ENCODE data around the gene ACHE. TPM values are rescaled to one million over a fixed set of nuclear protein-coding genes. Genes with fewer than 3 reads are reported as not detected.
"Not testable (repeated sequence)": the region's sequence is repeated elsewhere in the genome, so short reads cannot be mapped to it uniquely, and the experiment has no call there.

The ACHE gene
- total RNA-seq, result 1 to 10 TPM in 2 of 3 donors, under 1 TPM in 1; 0.64 to 4.3 (median 3.2) TPM

DNA sequence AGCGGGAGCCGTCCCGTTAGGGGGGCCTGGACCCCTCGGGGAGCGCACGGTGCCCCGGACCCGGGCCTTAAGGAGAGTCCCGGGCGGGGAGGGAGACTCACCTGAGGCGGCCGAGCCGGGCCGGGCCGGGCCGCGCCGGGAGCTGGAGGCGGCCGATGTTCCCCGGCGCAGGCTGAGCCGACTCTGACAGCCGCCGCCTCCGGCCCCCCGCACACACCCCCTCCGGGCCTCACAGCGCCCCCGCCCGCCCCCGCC is at the start of gene ACHE:
ACHE (minus strand) TSS at position 188 of the 255 bp plus-strand sequence. CDS start 1,656 bp downstream, outside the sequence.
- Histone ChIP-seq H3K4me3 (peak within 1 kb of the TSS; percentile 35 to 67 (median 58)), H3K9me3 (no peaks in the 10 kb centered on the region), H3K27me3 (peaks cover 4 to 40% of the 10 kb centered on the region in 2 donors), H3K4me1 (peaks cover 0 to 6% of the 10 kb centered on the region in 2 donors), H3K36me3 (no peaks in the 10 kb centered on the region), H3K27ac (peak within 1 kb of the TSS; percentile 0 to 29)
- DNase-seq (ENCODE audit: low spot score in 2 of 2), result no peak
- intact Hi-C loops (cut with DNase I; ENCODE audit: low total_unique reads), result loop anchor here (5.0 kb wide), 1 partner anchor 162 kb away; no protein-coding TSS in a partner anchor
- TF ChIP-seq POLR2AphosphoS5 (IDR thresholded peaks at IDR 0.05) (no peak), POLR2A (IDR thresholded peaks at IDR 0.05) (no peak)
- TF ChIP-seq, protein P1, sequence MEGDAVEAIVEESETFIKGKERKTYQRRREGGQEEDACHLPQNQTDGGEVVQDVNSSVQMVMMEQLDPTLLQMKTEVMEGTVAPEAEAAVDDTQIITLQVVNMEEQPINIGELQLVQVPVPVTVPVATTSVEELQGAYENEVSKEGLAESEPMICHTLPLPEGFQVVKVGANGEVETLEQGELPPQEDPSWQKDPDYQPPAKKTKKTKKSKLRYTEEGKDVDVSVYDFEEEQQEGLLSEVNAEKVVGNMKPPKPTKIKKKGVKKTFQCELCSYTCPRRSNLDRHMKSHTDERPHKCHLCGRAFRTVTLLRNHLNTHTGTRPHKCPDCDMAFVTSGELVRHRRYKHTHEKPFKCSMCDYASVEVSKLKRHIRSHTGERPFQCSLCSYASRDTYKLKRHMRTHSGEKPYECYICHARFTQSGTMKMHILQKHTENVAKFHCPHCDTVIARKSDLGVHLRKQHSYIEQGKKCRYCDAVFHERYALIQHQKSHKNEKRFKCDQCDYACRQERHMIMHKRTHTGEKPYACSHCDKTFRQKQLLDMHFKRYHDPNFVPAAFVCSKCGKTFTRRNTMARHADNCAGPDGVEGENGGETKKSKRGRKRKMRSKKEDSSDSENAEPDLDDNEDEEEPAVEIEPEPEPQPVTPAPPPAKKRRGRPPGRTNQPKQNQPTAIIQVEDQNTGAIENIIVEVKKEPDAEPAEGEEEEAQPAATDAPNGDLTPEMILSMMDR (IDR thresholded peaks at IDR 0.05), result no peak

DNA sequence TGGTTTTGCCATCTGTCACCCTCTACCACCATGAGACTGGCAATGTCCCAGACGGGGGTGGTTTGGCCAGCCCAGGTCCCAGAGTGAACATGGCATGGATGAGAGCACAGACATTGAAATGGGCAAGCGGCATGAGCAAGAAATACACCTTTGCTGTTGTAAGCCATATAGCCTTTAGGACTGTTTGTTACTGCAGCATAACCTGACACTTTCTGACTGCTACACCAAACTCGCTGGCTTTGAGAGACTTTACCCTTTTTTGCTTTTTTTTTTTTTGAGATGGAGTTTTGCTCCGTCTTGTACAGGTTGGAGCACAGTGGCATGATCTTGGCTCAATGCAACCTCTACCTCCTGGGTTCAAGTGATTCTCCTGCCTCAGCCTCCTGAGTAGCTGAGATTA is 48.5 kb upstream of the ACHE start:
- no peak overlapping the region for H3K4me3 ChIP-seq
- no peaks in the 10 kb centered on the region for H3K4me1 ChIP-seq
- H3K36me3 ChIP-seq, result no peaks in the 10 kb centered on the region
- intact Hi-C loops (cut with DNase I; ENCODE audit: low total_unique reads), result no loop called here
- H3K27ac ChIP-seq, result no peak overlapping the region
- no peaks in the 10 kb centered on the region for H3K9me3 ChIP-seq
- no peak for TF ChIP-seq POLR2A (IDR thresholded peaks at IDR 0.05)
- TF ChIP-seq POLR2AphosphoS5 (IDR thresholded peaks at IDR 0.05), result no peak
- TF ChIP-seq, protein P1 (IDR thresholded peaks at IDR 0.05), result no peak
- H3K27me3 ChIP-seq, result peaks cover 0 to 4% of the 10 kb centered on the region in 2 donors
- DNase-seq (ENCODE audit: low spot score in 2 of 2), result no peak

DNA sequence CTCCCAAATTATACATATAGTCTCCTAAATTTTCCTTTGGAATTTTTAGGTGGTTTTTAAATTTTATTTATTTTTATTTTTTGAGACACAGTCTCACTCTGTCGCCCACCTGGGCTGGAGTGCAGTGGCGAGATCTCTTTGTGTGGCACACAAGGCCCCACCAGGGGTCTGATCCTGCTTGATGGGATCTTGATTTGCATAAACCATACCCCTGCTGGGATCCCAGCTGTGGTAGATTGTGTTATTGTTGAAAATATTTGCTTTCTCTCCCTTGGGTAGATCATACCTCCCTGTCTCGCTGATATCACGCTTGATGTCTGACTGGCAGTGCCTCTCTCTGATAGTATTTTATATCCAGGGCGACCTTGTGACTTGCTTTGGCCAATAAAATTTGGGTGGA is 48.0 kb upstream of the ACHE start:
- Histone ChIP-seq H3K27me3 (no peaks in the 10 kb centered on the region), H3K27ac (no peak overlapping the region), H3K4me3 (no peak overlapping the region), H3K4me1 (no peaks in the 10 kb centered on the region), H3K9me3 (no peaks in the 10 kb centered on the region), H3K36me3 (no peaks in the 10 kb centered on the region)
- intact Hi-C loops (cut with DNase I; ENCODE audit: low total_unique reads), result no loop called here
- TF ChIP-seq POLR2AphosphoS5 (IDR thresholded peaks at IDR 0.05) (no peak), POLR2A (IDR thresholded peaks at IDR 0.05) (no peak)
- TF ChIP-seq, protein P1 (IDR thresholded peaks at IDR 0.05), result no peak
- DNase-seq (ENCODE audit: low spot score in 2 of 2), result no peak

DNA sequence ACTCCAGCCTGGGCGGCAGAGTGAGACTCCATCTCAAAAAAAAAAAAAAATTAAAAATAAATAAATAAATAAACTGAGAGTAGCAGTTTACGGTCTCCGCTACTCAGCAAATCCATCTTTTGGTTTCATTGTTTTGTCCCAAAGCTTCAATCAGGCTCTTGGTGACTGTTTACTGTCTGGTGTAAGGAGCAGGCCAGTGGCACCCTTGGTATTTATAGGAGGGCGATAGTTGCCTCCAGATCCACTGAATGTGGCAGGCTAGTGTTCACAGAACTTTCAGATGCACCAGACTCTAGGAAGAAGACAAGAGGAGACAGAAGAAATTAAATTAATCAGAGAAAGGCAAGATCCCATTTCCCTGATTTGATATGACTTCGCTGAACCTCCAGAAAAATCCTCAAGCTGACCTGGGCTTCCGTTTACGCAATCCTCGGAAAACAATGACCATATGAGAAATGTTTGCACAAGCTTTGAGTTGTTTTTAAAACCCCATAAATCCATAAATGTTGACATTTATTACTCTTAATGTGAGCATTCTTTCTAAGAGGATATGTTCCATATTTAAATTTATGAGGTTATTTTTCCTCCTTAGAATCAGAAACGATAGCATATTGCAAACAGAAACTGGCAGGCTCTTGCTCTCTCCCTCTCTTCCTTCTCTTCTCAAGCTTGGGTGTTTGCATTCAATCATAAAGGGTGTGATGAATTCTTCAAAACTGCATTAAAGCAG is 46.5 kb upstream of the ACHE start:
- H3K27ac ChIP-seq, result no peak overlapping the region
- intact Hi-C loops (cut with DNase I; ENCODE audit: low total_unique reads), result no loop called here
- DNase-seq (ENCODE audit: low spot score in 2 of 2), result no peak
- no peaks in the 10 kb centered on the region for H3K27me3 ChIP-seq
- H3K9me3 ChIP-seq, result no peaks in the 10 kb centered on the region
- TF ChIP-seq, protein P1 (IDR thresholded peaks at IDR 0.05), result no peak
- TF ChIP-seq POLR2A (IDR thresholded peaks at IDR 0.05), result no peak
- TF ChIP-seq POLR2AphosphoS5 (IDR thresholded peaks at IDR 0.05), result no peak
- no peaks in the 10 kb centered on the region for H3K36me3 ChIP-seq
- no peaks in the 10 kb centered on the region for H3K4me1 ChIP-seq
- no peak overlapping the region for H3K4me3 ChIP-seq

DNA sequence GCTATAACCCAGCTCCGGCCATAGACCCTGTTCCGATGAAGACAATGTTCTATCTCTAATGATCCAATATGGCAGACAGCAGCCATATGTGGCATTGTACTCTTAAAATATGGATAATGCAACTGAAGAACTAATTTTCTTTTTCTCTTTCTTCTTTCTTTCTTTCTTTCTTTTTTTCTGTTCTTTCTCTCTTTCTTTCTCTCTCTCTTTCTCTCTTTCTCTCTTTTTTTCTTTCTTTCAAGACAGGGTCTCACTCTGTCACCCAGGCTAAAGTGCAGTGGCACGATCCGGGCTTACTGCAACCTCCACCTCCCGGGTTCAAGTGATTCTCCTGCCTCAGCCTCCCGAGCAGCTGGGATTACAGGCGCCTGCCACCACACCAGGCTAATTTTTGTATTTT is 40.5 kb upstream of the ACHE start:
- H3K4me3 ChIP-seq; DNase-seq (ENCODE audit: low spot score in 2 of 2); H3K36me3 ChIP-seq; H3K4me1 ChIP-seq; H3K27ac ChIP-seq; H3K27me3 ChIP-seq; intact Hi-C loops (cut with DNase I; ENCODE audit: low total_unique reads): not testable (repeated sequence)
- peaks cover 0 to 13% of the 10 kb centered on the region in 2 donors for H3K9me3 ChIP-seq

DNA sequence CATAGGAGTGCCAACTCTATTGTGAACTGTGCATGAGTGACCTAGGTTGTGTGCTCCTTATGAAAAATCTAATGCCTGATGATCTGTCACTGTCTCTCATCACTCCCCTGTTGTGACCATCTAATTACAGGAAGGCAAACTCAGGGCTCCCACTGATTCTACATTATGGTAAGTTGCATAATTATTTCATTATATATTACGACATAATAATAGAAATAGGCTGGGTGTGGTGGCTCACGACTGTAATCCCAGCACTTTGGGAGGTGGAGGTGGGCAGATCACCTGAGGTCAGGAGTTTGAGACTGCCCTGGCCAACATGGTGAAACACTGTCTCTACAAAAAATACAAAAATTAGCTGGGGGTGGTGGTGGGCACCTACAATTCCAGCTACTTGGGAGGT is 39.7 kb upstream of the ACHE start:
- DNase-seq (ENCODE audit: low spot score in 2 of 2); H3K36me3 ChIP-seq; H3K27me3 ChIP-seq; intact Hi-C loops (cut with DNase I; ENCODE audit: low total_unique reads); H3K4me1 ChIP-seq; H3K4me3 ChIP-seq; H3K27ac ChIP-seq: not testable (repeated sequence)
- H3K9me3 ChIP-seq, result peaks cover 0 to 13% of the 10 kb centered on the region in 2 donors

All from breast epithelium (tissue), 4 donors.